ENCODE data around the gene ATP6V1B1. TPM values are rescaled to one million over a fixed set of nuclear protein-coding genes. Genes with fewer than 3 reads are reported as not detected.

ATP6V1B1 gene
- total RNA-seq: 0.38 and 1.7 TPM in 2 replicates

DNA sequence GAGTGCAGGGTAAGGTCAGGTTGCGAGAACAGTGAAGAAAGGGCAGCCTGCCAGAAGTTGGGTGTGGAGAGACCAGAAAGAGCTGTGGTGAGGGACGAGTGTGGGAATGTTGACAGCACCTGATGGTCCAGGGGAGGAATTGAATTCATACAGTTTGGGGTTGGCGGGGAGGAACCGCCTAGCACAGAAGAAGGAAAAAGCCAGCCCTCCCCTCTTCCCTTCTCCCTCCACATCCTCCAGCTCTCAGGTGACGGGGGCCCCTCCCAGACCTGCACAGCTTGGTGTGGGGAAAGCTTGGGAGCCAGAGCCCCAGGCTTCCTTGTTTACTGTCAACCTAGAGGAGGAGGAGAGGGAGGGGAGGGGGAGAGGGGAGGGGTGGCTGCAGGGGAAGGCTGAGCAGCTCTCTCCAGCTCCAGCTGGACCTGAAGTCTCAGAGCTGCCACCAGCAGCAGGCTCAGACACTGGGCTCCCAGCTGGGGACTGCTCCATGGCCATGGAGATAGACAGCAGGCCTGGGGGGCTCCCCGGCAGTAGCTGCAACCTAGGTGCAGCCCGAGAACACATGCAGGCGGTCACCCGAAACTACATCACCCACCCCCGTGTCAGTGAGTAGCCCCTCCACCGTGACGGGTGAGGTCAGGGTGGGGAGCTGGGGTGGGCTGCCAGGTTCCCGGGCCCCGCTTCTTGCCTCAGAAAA lies at the start of gene ATP6V1B1:
ATP6V1B1 (plus strand) TSS at position 433 of the 697 bp plus-strand sequence; CDS start at position 488, 55 bp downstream.

DNA sequence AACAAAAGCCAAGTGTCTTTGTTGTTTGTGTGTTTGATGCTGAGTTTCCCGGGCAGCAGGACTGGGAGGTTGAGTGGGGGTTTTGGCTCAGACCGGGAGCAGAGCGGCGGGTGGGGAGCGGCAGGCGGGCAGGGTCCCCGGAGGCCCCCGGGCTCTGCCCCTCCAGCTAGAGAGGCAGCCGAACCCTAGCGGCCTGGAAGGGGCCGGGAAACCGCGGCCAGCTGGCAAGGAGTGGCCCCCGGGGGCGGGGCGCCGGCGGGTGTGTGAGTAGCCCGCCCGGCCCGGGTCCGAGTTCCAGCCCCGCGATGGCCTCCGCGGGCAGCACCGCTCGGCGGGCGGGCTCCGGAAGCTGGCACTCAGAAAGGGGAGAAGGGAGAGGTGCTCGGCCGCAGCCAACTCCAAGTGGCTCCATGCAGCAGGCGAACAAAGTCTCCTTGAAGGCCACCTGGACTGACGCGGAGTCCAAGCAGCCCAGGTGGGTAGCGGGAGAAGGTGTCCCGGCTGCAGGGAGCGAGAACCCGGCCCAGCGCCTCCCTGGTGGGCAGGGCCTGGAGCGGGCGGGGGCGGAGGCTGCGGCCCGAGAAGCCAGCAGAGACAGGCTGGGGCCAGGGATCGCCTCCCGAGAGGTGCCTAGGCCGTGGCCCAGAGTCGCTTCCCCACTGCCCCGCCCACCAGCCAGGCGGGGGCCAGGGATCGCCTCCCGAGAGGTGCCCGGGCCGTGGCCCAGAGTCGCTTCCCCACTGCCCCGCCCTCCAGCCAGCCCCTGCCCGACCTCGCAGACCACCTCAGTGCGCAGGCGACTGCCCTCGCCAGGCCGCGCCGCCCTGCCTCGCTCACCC lies 42.9 kb downstream of the ATP6V1B1 start, which contains the start of gene ANKRD53:
ANKRD53 (plus strand) TSS at position 290 of the 839 bp plus-strand sequence; CDS start at position 306, 16 bp downstream.

GRCh38 chr2:70994699-70995425 lies 59.2 kb downstream of the ATP6V1B1 start, which contains the start of gene TEX261:
TSS of gene TEX261 (minus strand) at chr2:70994873. CDS start at chr2:70994757, 116 bp downstream.

Other genes with a start within 250 kb of the ATP6V1B1 start
- 0.28 TPM in 1 of 2 replicates, not detected in the other for gene ADD2, start 167.7 kb upstream of the ATP6V1B1 start, total RNA-seq
- not detected in 2 replicates for gene FIGLA, start 145.3 kb upstream of the ATP6V1B1 start, total RNA-seq
- gene CLEC4F, start 115.3 kb upstream of the ATP6V1B1 start, total RNA-seq: not detected in 2 replicates
- gene CD207, start 100.1 kb upstream of the ATP6V1B1 start, total RNA-seq: not detected in 2 replicates
- gene VAX2, start 35.3 kb upstream of the ATP6V1B1 start, total RNA-seq: 2.5 and 2.8 TPM in 2 replicates
- gene ANKRD53, start 42.7 kb downstream of the ATP6V1B1 start, total RNA-seq: 0.28 and 0.38 TPM in 2 replicates
- 31.9 and 33.5 TPM in 2 replicates for gene TEX261, start 59.0 kb downstream of the ATP6V1B1 start, total RNA-seq
- gene NAGK, start 132.7 kb downstream of the ATP6V1B1 start, total RNA-seq: 44.0 and 167 TPM in 2 replicates
- gene MCEE, start 194.3 kb downstream of the ATP6V1B1 start, total RNA-seq: 16.5 and 23.1 TPM in 2 replicates
- gene MPHOSPH10, start 194.7 kb downstream of the ATP6V1B1 start, total RNA-seq: 19.2 and 33.2 TPM in 2 replicates

Measured in regular cardiac myocyte (primary cell).